ENCODE data around the gene SMPDL3A. TPM values are rescaled to one million over a fixed set of nuclear protein-coding genes. Genes with fewer than 3 reads are reported as not detected.

Gene SMPDL3A
- total and polyA plus RNA-seq, 2 donors (not counting 3 experiments of a cell fraction or from before 2014, with no cell fraction given) = 4.1 to 4.2 TPM

GRCh38 chr6:122740091-122740490 lies 49.0 kb upstream of the SMPDL3A start:
- Histone ChIP-seq H3K9me1 (replicated peaks; ENCODE audit: control insufficient read depth, extremely low read depth, insufficient read depth, low read length) (no peaks in the 10 kb centered on the region), H3K9ac (replicated peaks; ENCODE audit: extremely low read depth, insufficient read depth, low read length) (no peak overlapping the region), H3K27ac (ENCODE audit: insufficient read depth, low read depth, low read length) (no peak overlapping the region), H2AFZ (ENCODE audit: low read depth, low read length) (no peak overlapping the region), H4K20me1 (replicated peaks; ENCODE audit: control insufficient read depth, extremely low read depth, insufficient read depth, low read length) (no peaks in the 10 kb centered on the region), H3K9me3 (replicated peaks; ENCODE audit: control insufficient read depth, insufficient read depth, low read length) (no peaks in the 10 kb centered on the region), H3K4me1 (ENCODE audit: control insufficient read depth, extremely low read depth, insufficient read depth, low read length) (no peaks in the 10 kb centered on the region), H3K27me3 (ENCODE audit: control insufficient read depth in 2 of 2, insufficient read depth in 2 of 2, low read length in 2 of 2) (peaks cover 1 to 3% of the 10 kb centered on the region in 2 experiments), H3K79me2 (ENCODE audit: control insufficient read depth, insufficient read depth, low read length) (no peaks in the 10 kb centered on the region), H3K36me3 (ENCODE audit: control insufficient read depth in 2 of 2, extremely low read depth in 1 of 2, insufficient read depth in 2 of 2, low read length in 2 of 2) (no peaks in the 10 kb centered on the region), H3K4me2 (ENCODE audit: insufficient read depth, low read length) (no peak overlapping the region), H3K4me3 (replicated peaks in 1 of 3; ENCODE audit: insufficient read depth in 1 of 3, low read depth in 1 of 3, low read length in 3 of 3) (no peak overlapping the region)
- dilution Hi-C loops (cut with MboI; ENCODE audit: extremely low pct_ligation_motif_present, low sequenced_read_pairs) (no loop called here), intact Hi-C loops (cut with micrococcal nuclease) (no loop called here)
- no TSS peak for BruUV-seq (replicated peaks)
- FAIRE-seq (no peak), DNase-seq (ENCODE audit: low read depth, low spot score) (no peak)
- CTCF ChIA-PET = interaction anchor here (2.1 kb wide), 1 partner anchor 8 kb away, joined by 12 read pairs; no protein-coding TSS in a partner anchor
- no peak for TF ChIP-seq POLR2AphosphoS5 (IDR thresholded peaks at IDR 0.05; ENCODE audit: insufficient read depth, low read depth, low read length)
- no peak for TF ChIP-seq MAX (IDR thresholded peaks at IDR 0.05; ENCODE audit: insufficient read depth, insufficient read length)
- POLR2A ChIA-PET = no interaction called here

GRCh38 chr6:122740936-122741335 lies 48.1 kb upstream of the SMPDL3A start:
- H2AFZ ChIP-seq (ENCODE audit: low read depth, low read length) = no peak overlapping the region
- intact Hi-C loops (cut with micrococcal nuclease) = no loop called here
- H3K36me3 ChIP-seq (ENCODE audit: control insufficient read depth in 2 of 2, extremely low read depth in 1 of 2, insufficient read depth in 2 of 2, low read length in 2 of 2) = no peaks in the 10 kb centered on the region
- no TSS peak for BruUV-seq (replicated peaks)
- peaks cover 0 to 1% of the 10 kb centered on the region in 2 experiments for H3K27me3 ChIP-seq (ENCODE audit: control insufficient read depth in 2 of 2, insufficient read depth in 2 of 2, low read length in 2 of 2)
- DNase-seq (ENCODE audit: low read depth, low spot score) (no peak), FAIRE-seq (no peak)
- H3K9ac ChIP-seq (replicated peaks; ENCODE audit: extremely low read depth, insufficient read depth, low read length) = no peak overlapping the region
- no peaks in the 10 kb centered on the region for H3K9me1 ChIP-seq (replicated peaks; ENCODE audit: control insufficient read depth, extremely low read depth, insufficient read depth, low read length)
- no peak overlapping the region for H3K4me3 ChIP-seq (replicated peaks in 1 of 3; ENCODE audit: insufficient read depth in 1 of 3, low read depth in 1 of 3, low read length in 3 of 3)
- no peaks in the 10 kb centered on the region for H3K9me3 ChIP-seq (replicated peaks; ENCODE audit: control insufficient read depth, insufficient read depth, low read length)
- ChIA-PET CTCF (interaction anchor here (1.0 to 5.8 kb wide), 3 partner anchors 9 to 98 kb away, joined by 4 to 91 read pairs (median 12); no protein-coding TSS in a partner anchor), POLR2A (no interaction called here)
- H3K4me2 ChIP-seq (ENCODE audit: insufficient read depth, low read length) = no peak overlapping the region
- TF ChIP-seq POLR2AphosphoS5 (IDR thresholded peaks at IDR 0.05; ENCODE audit: insufficient read depth, low read depth, low read length) = no peak
- TF ChIP-seq POLR2A (IDR thresholded peaks at IDR 0.05; ENCODE audit: low read depth, low read length) = no peak
- TF ChIP-seq MYC (IDR thresholded peaks at IDR 0.05; ENCODE audit: low read depth, low read length) = no peak
- TF ChIP-seq JUN (IDR thresholded peaks at IDR 0.05; ENCODE audit: borderline replicate concordance, insufficient read depth, insufficient read length, low read depth) = no peak
- TF ChIP-seq FOS (IDR thresholded peaks at IDR 0.05; ENCODE audit: borderline replicate concordance, insufficient read depth, low read length) = no peak
- TF ChIP-seq EZH2 (IDR thresholded peaks at IDR 0.05; ENCODE audit: borderline replicate concordance, low read depth, low read length, severe bottlenecking) = no peak
- TF ChIP-seq GATA2 (IDR thresholded peaks at IDR 0.05; ENCODE audit: insufficient read depth, insufficient read length, low read depth, low read length) = no peak
- no peak for TF ChIP-seq MAX (IDR thresholded peaks at IDR 0.05; ENCODE audit: insufficient read depth, insufficient read length)
- TF ChIP-seq CTCF (IDR thresholded peaks at IDR 0.05; ENCODE audit: extremely low read depth in 1 of 2, insufficient read depth in 1 of 2, low read depth in 1 of 2, low read length in 2 of 2) = no peak
- H4K20me1 ChIP-seq (replicated peaks; ENCODE audit: control insufficient read depth, extremely low read depth, insufficient read depth, low read length) = no peaks in the 10 kb centered on the region
- no peak overlapping the region for H3K27ac ChIP-seq (ENCODE audit: insufficient read depth, low read depth, low read length)
- H3K79me2 ChIP-seq (ENCODE audit: control insufficient read depth, insufficient read depth, low read length) = no peaks in the 10 kb centered on the region
- H3K4me1 ChIP-seq (ENCODE audit: control insufficient read depth, extremely low read depth, insufficient read depth, low read length) = no peaks in the 10 kb centered on the region
- dilution Hi-C loops (cut with MboI; ENCODE audit: extremely low pct_ligation_motif_present, low sequenced_read_pairs) = no loop called here

Measured in endothelial cell of umbilical vein (primary cell).